Nephron (organoid): Measurements from ENCODE around the gene SSBP2.
A peak's percentile ranks its signal among the peaks of the same experiment; 100 is the strongest.

Experiments used
- H3K27ac Mint-ChIP-seq, 3 experiments: 2 replicates each; pipeline ENCODE4 v1.8.0; 2020; ENCODE audit warnings: mixed read lengths in 3 of 3, mild to moderate bottlenecking in 2 of 3, moderate library complexity in 1 of 3
- H3K27me3 Mint-ChIP-seq: 2 replicates; pipeline ENCODE4 v1.8.0; 2021; ENCODE audit warnings: low read depth, mild to moderate bottlenecking, moderate library complexity, mixed read lengths
- H3K36me3 Mint-ChIP-seq: 2 replicates; pipeline ENCODE4 v1.8.0; 2020; ENCODE audit warnings: low read depth, mixed read lengths
- H3K4me1 Mint-ChIP-seq: 2 replicates; pipeline ENCODE4 v1.8.0; 2020; ENCODE audit warnings: mixed read lengths
- H3K4me3 Mint-ChIP-seq, 3 experiments: 2 replicates each; pipeline ENCODE4 v1.8.0; 2020; ENCODE audit warnings: mild to moderate bottlenecking in 3 of 3, mixed read lengths in 3 of 3, moderate library complexity in 2 of 3
- H3K9me3 Mint-ChIP-seq: 2 replicates; pipeline ENCODE4 v1.8.0; 2020; ENCODE audit warnings: mixed read lengths
- CTCF ChIP-seq, 3 experiments: fragments of 200-600 bp; sonication (generic); IDR thresholded peaks; one replicate each; pipeline ENCODE4 v1.5.0; 2021; ENCODE audit warnings: antibody characterized with exemption in 3 of 3; ENCODE audit not compliant: unreplicated experiment in 3 of 3

Gene SSBP2

GRCh38 chr5:81519217-81519905 lies 231.5 kb downstream of the SSBP2 start:
- H3K4me3 Mint-ChIP-seq: no peak overlapping the region
- H3K4me1 Mint-ChIP-seq: peaks cover 26% of the 10 kb centered on the region
- H3K9me3 Mint-ChIP-seq: no peaks in the 10 kb centered on the region
- H3K36me3 Mint-ChIP-seq: no peaks in the 10 kb centered on the region
- H3K27me3 Mint-ChIP-seq: no peaks in the 10 kb centered on the region
- peak overlapping the region; percentile 19 to 74 (median 50) for H3K27ac Mint-ChIP-seq
- no peak for TF ChIP-seq CTCF (IDR thresholded peaks at IDR 0.05; ENCODE audit: unreplicated experiment in 3 of 3)

GRCh38 chr5:81517462-81517861 lies 233.4 kb downstream of the SSBP2 start:
- Mint-ChIP-seq H3K4me1 (peaks cover 14% of the 10 kb centered on the region), H3K36me3 (no peaks in the 10 kb centered on the region), H3K27me3 (no peaks in the 10 kb centered on the region), H3K27ac (no peak overlapping the region), H3K4me3 (no peak overlapping the region), H3K9me3 (no peaks in the 10 kb centered on the region)
- no peak for TF ChIP-seq CTCF (IDR thresholded peaks at IDR 0.05; ENCODE audit: unreplicated experiment in 3 of 3)

GRCh38 chr5:81516091-81516490 lies 234.8 kb downstream of the SSBP2 start:
- H3K4me3 Mint-ChIP-seq: no peak overlapping the region
- no peaks in the 10 kb centered on the region for H3K9me3 Mint-ChIP-seq
- no peak overlapping the region for H3K27ac Mint-ChIP-seq
- peaks cover 5% of the 10 kb centered on the region for H3K36me3 Mint-ChIP-seq
- TF ChIP-seq CTCF (IDR thresholded peaks at IDR 0.05; ENCODE audit: unreplicated experiment in 3 of 3): no peak
- no peaks in the 10 kb centered on the region for H3K27me3 Mint-ChIP-seq
- H3K4me1 Mint-ChIP-seq: peaks cover 6% of the 10 kb centered on the region

GRCh38 chr5:81513982-81514381 lies 236.9 kb downstream of the SSBP2 start:
- Mint-ChIP-seq H3K4me3 (no peak overlapping the region), H3K27ac (no peak overlapping the region), H3K27me3 (no peaks in the 10 kb centered on the region), H3K4me1 (no peaks in the 10 kb centered on the region), H3K36me3 (peaks cover 14% of the 10 kb centered on the region), H3K9me3 (no peaks in the 10 kb centered on the region)
- peak in 1 of 3 experiments; percentile 30 for TF ChIP-seq CTCF (IDR thresholded peaks at IDR 0.05; ENCODE audit: unreplicated experiment in 3 of 3)

GRCh38 chr5:81513473-81513872 lies 237.4 kb downstream of the SSBP2 start:
- no peak overlapping the region for H3K4me3 Mint-ChIP-seq
- H3K27ac Mint-ChIP-seq: no peak overlapping the region
- H3K27me3 Mint-ChIP-seq: no peaks in the 10 kb centered on the region
- H3K9me3 Mint-ChIP-seq: no peaks in the 10 kb centered on the region
- peaks cover under 1% of the 10 kb centered on the region for H3K4me1 Mint-ChIP-seq
- TF ChIP-seq CTCF (IDR thresholded peaks at IDR 0.05; ENCODE audit: unreplicated experiment in 3 of 3): no peak
- H3K36me3 Mint-ChIP-seq: peaks cover 14% of the 10 kb centered on the region
